Thyroid gland (tissue), 4 donors: ENCODE data around the gene ABCA2.

Experiments used
- CTCF ChIP-seq, 6 experiments: fragments of 200-600 bp in 3 of 6; fragments of 450-650 bp in 3 of 6; sonication (generic) in 3 of 6; IDR thresholded peaks; one replicate each; pipeline ENCODE4 v1.5.1; 2016 to 2019; ENCODE audit warnings: antibody characterized with exemption in 6 of 6, mild to moderate bottlenecking in 2 of 6, inconsistent platforms in 1 of 6, moderate library complexity in 1 of 6
- POLR2A ChIP-seq, 2 donors: fragments of 450-650 bp; IDR thresholded peaks; one replicate each; pipeline ENCODE4 v1.6.1; 2017; ENCODE audit warnings: antibody characterized with exemption in 2 of 2, mild to moderate bottlenecking in 2 of 2, moderate library complexity in 1 of 2

GRCh38 chr9:136961279-136962065 lies 66.6 kb downstream of the ABCA2 start:
- TF ChIP-seq CTCF (IDR thresholded peaks at IDR 0.05) (no peak), POLR2A (IDR thresholded peaks at IDR 0.05) (no peak)
